Natural killer cell (primary cell): ENCODE results near the gene CHRNB4. TPM values are rescaled to one million over a fixed set of nuclear protein-coding genes. Genes with fewer than 3 reads are reported as not detected.

Experiments
- ATAC-seq, 3 donors: fragments of 150-1000 bp in 2 of 3; fragments of 200-7000 bp in 1 of 3; cut with Tn5 transposase; 1 replicate in 1 of 3; 2 replicates in 2 of 3; pipeline ENCODE4 v1.10.0; 2021; ENCODE audit warnings: mild to moderate bottlenecking in 2 of 3, moderate library complexity in 2 of 3
- DNase-seq, 2 donors: peaks; one replicate each; pipeline versions ENCODE4 v3.0.0 to v3.0.0-alpha.2; 2013 to 2021; ENCODE audit warnings: mixed read lengths in 1 of 2
- H3K27ac ChIP-seq: one replicate; pipeline ENCODE4 v1.5.1; 2013; ENCODE audit warnings: mild to moderate bottlenecking, low read length
- H3K27me3 ChIP-seq: one replicate; pipeline ENCODE4 v1.6.1; 2013; ENCODE audit warnings: low read length; ENCODE audit not compliant: control insufficient read depth, insufficient read depth
- H3K36me3 ChIP-seq: one replicate; pipeline ENCODE4 v1.6.1; 2013; ENCODE audit warnings: low read length; ENCODE audit not compliant: control insufficient read depth, insufficient read depth
- H3K4me1 ChIP-seq: one replicate; pipeline ENCODE4 v1.6.1; 2013; ENCODE audit warnings: low read length; ENCODE audit not compliant: control insufficient read depth, insufficient read depth
- H3K4me3 ChIP-seq: one replicate; pipeline ENCODE4 v1.5.1; 2013; ENCODE audit warnings: low read length
- H3K9me3 ChIP-seq: one replicate; pipeline ENCODE4 v1.6.1; 2013; ENCODE audit warnings: low read length; ENCODE audit not compliant: control insufficient read depth, insufficient read depth
- H3K27ac Mint-ChIP-seq, 2 donors: one replicate each; pipeline ENCODE4 v1.8.0; 2022; ENCODE audit warnings: mild to moderate bottlenecking in 2 of 2, mixed read lengths in 2 of 2, moderate library complexity in 1 of 2
- H3K27me3 Mint-ChIP-seq, 2 donors: one replicate each; pipeline ENCODE4 v1.8.0; 2022; ENCODE audit warnings: low read depth in 2 of 2, mixed read lengths in 2 of 2
- H3K36me3 Mint-ChIP-seq: one replicate; pipeline ENCODE4 v1.8.0; 2022; ENCODE audit warnings: mixed read lengths
- H3K4me1 Mint-ChIP-seq, 2 donors: one replicate each; pipeline ENCODE4 v1.8.0; 2022; ENCODE audit warnings: mixed read lengths in 2 of 2
- H3K4me3 Mint-ChIP-seq: one replicate; pipeline ENCODE4 v1.8.0; 2022; ENCODE audit warnings: mild to moderate bottlenecking, moderate library complexity, mixed read lengths
- H3K9me3 Mint-ChIP-seq, 2 donors: one replicate each; pipeline ENCODE4 v1.8.0; 2022; ENCODE audit warnings: mixed read lengths in 2 of 2
- CTCF ChIP-seq: fragments of 200-600 bp; IDR thresholded peaks from one replicate; pipeline ENCODE4 v1.8.0; 2022; ENCODE audit warnings: antibody characterized with exemption
- WGBS: methylation state at CpG from one replicate; pipeline ENCODE4 v1.1.7; 2013; ENCODE audit warnings: missing lambda C conversion rate; ENCODE audit not compliant: insufficient coverage; 5-methylcytosine and 5-hydroxymethylcytosine counted together
- intact Hi-C: fragments of 100-400 bp; cut with micrococcal nuclease; formaldehyde crosslinking; loops from one replicate; pipeline ENCODE4 v1.14.2; 2022
- total RNA-seq, 4 donors: library from RNA; stranded (reverse); fragments of 120-200 nt in 1 of 4; gene quantifications; one replicate each; pipeline versions ENCODE4 v1.2.3 to v1.2.4, GENCODE V29; 2013 to 2022

The CHRNB4 gene
- total RNA-seq, 3 donors from 2014 or later (not counting 1 experiment from before 2014, with no cell fraction given) = not detected

GRCh38 chr15:78597583-78597982 is 43.4 kb downstream of the CHRNB4 start:
- H3K4me3 ChIP-seq = no peak overlapping the region
- no peaks in the 10 kb centered on the region for H3K4me1 Mint-ChIP-seq
- 83% methylated on average over 1 of the region's 1 CpG for WGBS
- H3K9me3 Mint-ChIP-seq = no peaks in the 10 kb centered on the region
- DNase-seq (no peak), ATAC-seq (no peak)
- no peaks in the 10 kb centered on the region for H3K36me3 Mint-ChIP-seq
- no peaks in the 10 kb centered on the region for H3K4me1 ChIP-seq
- no peak overlapping the region for H3K4me3 Mint-ChIP-seq
- no peak overlapping the region for H3K27ac ChIP-seq
- no peaks in the 10 kb centered on the region for H3K36me3 ChIP-seq
- H3K27me3 ChIP-seq = no peaks in the 10 kb centered on the region
- H3K27ac Mint-ChIP-seq = no peak overlapping the region
- peaks cover 2 to 8% of the 10 kb centered on the region in 2 donors for H3K27me3 Mint-ChIP-seq
- intact Hi-C loops = no loop called here
- H3K9me3 ChIP-seq = no peaks in the 10 kb centered on the region
- no peak for TF ChIP-seq CTCF

GRCh38 chr15:78574944-78575343 is 66.1 kb downstream of the CHRNB4 start:
- DNase-seq (no peak), ATAC-seq (no peak)
- 92% methylated on average over 1 of the region's 1 CpG for WGBS
- Histone ChIP-seq H3K4me1 (no peaks in the 10 kb centered on the region), H3K27me3 (no peaks in the 10 kb centered on the region), H3K36me3 (no peaks in the 10 kb centered on the region), H3K4me3 (no peak overlapping the region), H3K27ac (no peak overlapping the region), H3K9me3 (no peaks in the 10 kb centered on the region)
- intact Hi-C loops = no loop called here
- Mint-ChIP-seq H3K27me3 (peaks cover 4 to 8% of the 10 kb centered on the region in 2 donors), H3K27ac (no peak overlapping the region), H3K4me3 (no peak overlapping the region), H3K36me3 (no peaks in the 10 kb centered on the region), H3K9me3 (no peaks in the 10 kb centered on the region), H3K4me1 (no peaks in the 10 kb centered on the region)
- TF ChIP-seq CTCF = no peak

Other genes with a start within 250 kb of the CHRNB4 start
- 100 to 1,000 TPM in 1 of 3 donors, 10 to 100 TPM in 2; 84.9 to 121 (median 99.0) TPM for gene IREB2, start 203.0 kb downstream of the CHRNB4 start, total RNA-seq
- under 1 TPM in 1 of 3 donors, not detected in 2; 0.32 TPM for gene HYKK, start 133.6 kb downstream of the CHRNB4 start, total RNA-seq
- 100 to 1,000 TPM in 1 of 3 donors, 10 to 100 TPM in 2; 94.6 to 124 (median 96.4) TPM for gene PSMA4, start 100.8 kb downstream of the CHRNB4 start, total RNA-seq
- gene CHRNA5, start 75.7 kb downstream of the CHRNB4 start, total RNA-seq = under 1 TPM; 0.23 to 0.45 (median 0.42) TPM
- gene CHRNA3, start 20.2 kb downstream of the CHRNB4 start, total RNA-seq = not detected
- gene ADAMTS7, start 170.3 kb upstream of the CHRNB4 start, total RNA-seq = under 1 TPM in 2 of 3 donors, not detected in 1; 0.10 to 0.16 TPM
- gene MORF4L1, start 231.7 kb upstream of the CHRNB4 start, total RNA-seq = 100 to 1,000 TPM; 316 to 348 (median 329) TPM